CD4-positive, alpha-beta memory T cell (primary cell): ENCODE results near the gene NELFE. TPM values are rescaled to one million over a fixed set of nuclear protein-coding genes. Genes with fewer than 3 reads are reported as not detected.
"Not testable (repeated sequence)": the region's sequence is repeated elsewhere in the genome, so short reads cannot be mapped to it uniquely, and the experiment has no call there.

Experiments used
- CTCF ChIA-PET: fragments of 350-600 bp; sonication (Branson Sonifier 250); formaldehyde crosslinking; loops from one replicate; lab custom pipeline; 2021; ENCODE audit warnings: inconsistent platforms; ENCODE audit not compliant: partially characterized antibody; lab: Charles Lee
- POLR2A ChIA-PET: fragments of 350-600 bp; sonication (Branson Sonifier 250); formaldehyde crosslinking; loops from one replicate; lab custom pipeline; 2021; ENCODE audit not compliant: partially characterized antibody; lab: Charles Lee
- DNase-seq, 5 donors: peaks; one replicate each; pipeline versions ENCODE4 v3.0.0 to v3.0.0-alpha.2; 2020 to 2022; ENCODE audit warnings: mixed read lengths in 1 of 5
- H3K27ac ChIP-seq: one replicate; pipeline ENCODE4 v1.7.0; 2013; ENCODE audit warnings: low read depth, low read length
- H3K27me3 ChIP-seq: 2 replicates; pipeline ENCODE4 v1.7.0; 2013; ENCODE audit warnings: mild to moderate bottlenecking, low read length, moderate library complexity; ENCODE audit not compliant: insufficient read depth
- H3K36me3 ChIP-seq: 2 replicates; pipeline ENCODE4 v1.7.0; 2013; ENCODE audit warnings: mild to moderate bottlenecking, low read length, moderate library complexity; ENCODE audit not compliant: insufficient read depth
- H3K4me1 ChIP-seq: 2 replicates; pipeline ENCODE4 v1.7.0; 2013; ENCODE audit warnings: mild to moderate bottlenecking, low read length, moderate library complexity; ENCODE audit not compliant: insufficient read depth
- H3K4me3 ChIP-seq, 2 donors: one replicate each; pipeline ENCODE4 v1.7.0; 2013; ENCODE audit warnings: low read length in 2 of 2, mild to moderate bottlenecking in 1 of 2
- H3K9me3 ChIP-seq, 2 donors: one replicate each; pipeline ENCODE4 v1.7.0; 2013; ENCODE audit warnings: low read length in 2 of 2, control low read depth in 1 of 2; ENCODE audit not compliant: control insufficient read depth in 1 of 2
- H3K27ac Mint-ChIP-seq, 7 donors: one replicate each; pipeline ENCODE4 v1.8.0; 2020 to 2021; ENCODE audit warnings: mixed read lengths in 7 of 7, mild to moderate bottlenecking in 6 of 7, inconsistent platforms in 3 of 7, moderate library complexity in 3 of 7
- H3K27me3 Mint-ChIP-seq, 2 donors: one replicate each; pipeline ENCODE4 v1.8.0; 2020 to 2021; ENCODE audit warnings: mixed read lengths in 2 of 2
- H3K36me3 Mint-ChIP-seq, 2 donors: one replicate each; pipeline ENCODE4 v1.8.0; 2020 to 2021; ENCODE audit warnings: mixed read lengths in 2 of 2, inconsistent platforms in 1 of 2, mild to moderate bottlenecking in 1 of 2
- H3K4me1 Mint-ChIP-seq, 4 donors: one replicate each; pipeline ENCODE4 v1.8.0; 2020 to 2021; ENCODE audit warnings: mixed read lengths in 4 of 4, mild to moderate bottlenecking in 1 of 4
- H3K4me3 Mint-ChIP-seq, 8 donors: one replicate each; pipeline ENCODE4 v1.8.0; 2020 to 2021; ENCODE audit warnings: mixed read lengths in 8 of 8, mild to moderate bottlenecking in 7 of 8, moderate library complexity in 6 of 8, inconsistent platforms in 3 of 8
- H3K9me3 Mint-ChIP-seq, 8 donors: one replicate each; pipeline ENCODE4 v1.8.0; 2020 to 2021; ENCODE audit warnings: mixed read lengths in 8 of 8, mild to moderate bottlenecking in 5 of 8, inconsistent platforms in 3 of 8, moderate library complexity in 1 of 8
- intact Hi-C: fragments of 100-400 bp; cut with micrococcal nuclease; formaldehyde crosslinking; loops from one replicate; pipeline ENCODE4 v1.15.1; 2023
- polyA plus RNA-seq, 2 donors: library from polyadenylated mRNA; unstranded; fragments of 300-500 nt; fragmentation: Illumina TruSeq; gene quantifications; one replicate each; pipeline ENCODE4 v1.2.3, GENCODE V29; 2021
- total RNA-seq, 2 experiments: library from RNA; stranded (reverse); gene quantifications; one replicate each; pipeline ENCODE4 v1.2.3, GENCODE V29; 2021

NELFE gene
- total and polyA plus RNA-seq, 4 experiments from 2014 or later: 45.8 to 78.5 (median 58.0) TPM

GRCh38 chr6:31933537-31933936 is 25.2 kb downstream of the NELFE start:
- ChIA-PET CTCF (no interaction called here), POLR2A (no interaction called here)
- no peaks in the 10 kb centered on the region for H3K27me3 ChIP-seq
- H3K4me3 ChIP-seq: no peak overlapping the region
- Mint-ChIP-seq H3K9me3 (no peaks in the 10 kb centered on the region), H3K27ac (peak overlapping the region in 1 of 7 donors; percentile 42), H3K36me3 (no peaks in the 10 kb centered on the region), H3K27me3 (peaks cover 0 to 3% of the 10 kb centered on the region in 2 donors), H3K4me1 (no peaks in the 10 kb centered on the region), H3K4me3 (no peak overlapping the region)
- no peaks in the 10 kb centered on the region for H3K36me3 ChIP-seq
- H3K4me1 ChIP-seq: no peaks in the 10 kb centered on the region
- intact Hi-C loops: no loop called here
- H3K27ac ChIP-seq: no peak overlapping the region
- no peak for DNase-seq
- H3K9me3 ChIP-seq: no peaks in the 10 kb centered on the region

DNA sequence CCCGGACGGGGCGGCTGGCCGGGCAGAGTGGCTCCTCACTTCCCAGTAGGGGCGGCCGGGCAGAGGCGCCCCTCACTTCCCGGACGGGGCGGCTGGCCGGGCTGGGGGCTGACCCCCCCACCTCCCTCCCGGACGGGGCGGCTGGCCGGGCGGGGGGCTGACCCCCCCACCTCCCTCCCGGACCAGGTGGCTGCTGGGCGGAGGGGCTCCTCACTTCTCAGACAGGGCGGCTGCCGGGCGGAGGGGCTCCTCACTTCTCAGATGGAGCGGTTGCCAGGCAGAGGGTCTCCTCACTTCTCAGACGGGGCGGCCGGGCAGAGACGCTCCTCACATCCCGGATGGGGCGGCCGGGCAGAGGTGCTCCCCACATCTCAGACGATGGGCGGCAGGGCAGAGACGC is 26.6 kb downstream of the NELFE start:
- H3K27me3 Mint-ChIP-seq, H3K4me1 Mint-ChIP-seq, H3K36me3 Mint-ChIP-seq, intact Hi-C loops, H3K4me1 ChIP-seq, CTCF ChIA-PET, H3K27me3 ChIP-seq, H3K9me3 Mint-ChIP-seq, H3K27ac ChIP-seq, POLR2A ChIA-PET, DNase-seq, H3K4me3 Mint-ChIP-seq, H3K9me3 ChIP-seq, H3K36me3 ChIP-seq, H3K27ac Mint-ChIP-seq, H3K4me3 ChIP-seq: not testable (repeated sequence)

GRCh38 chr6:31930962-31931361 is 27.8 kb downstream of the NELFE start:
- peaks cover 0 to 3% of the 10 kb centered on the region in 2 donors for H3K27me3 Mint-ChIP-seq
- DNase-seq: no peak
- no peaks in the 10 kb centered on the region for H3K36me3 ChIP-seq
- H3K27ac Mint-ChIP-seq: peak overlapping the region in 1 of 7 donors; percentile 63
- no peaks in the 10 kb centered on the region for H3K4me1 ChIP-seq
- no peaks in the 10 kb centered on the region for H3K9me3 ChIP-seq
- no peaks in the 10 kb centered on the region for H3K4me1 Mint-ChIP-seq
- H3K4me3 ChIP-seq: no peak overlapping the region
- intact Hi-C loops: no loop called here
- H3K27ac ChIP-seq: no peak overlapping the region
- H3K36me3 Mint-ChIP-seq: no peaks in the 10 kb centered on the region
- no peaks in the 10 kb centered on the region for H3K9me3 Mint-ChIP-seq
- CTCF ChIA-PET: no interaction called here
- POLR2A ChIA-PET: no interaction called here
- no peaks in the 10 kb centered on the region for H3K27me3 ChIP-seq
- H3K4me3 Mint-ChIP-seq: no peak overlapping the region

DNA sequence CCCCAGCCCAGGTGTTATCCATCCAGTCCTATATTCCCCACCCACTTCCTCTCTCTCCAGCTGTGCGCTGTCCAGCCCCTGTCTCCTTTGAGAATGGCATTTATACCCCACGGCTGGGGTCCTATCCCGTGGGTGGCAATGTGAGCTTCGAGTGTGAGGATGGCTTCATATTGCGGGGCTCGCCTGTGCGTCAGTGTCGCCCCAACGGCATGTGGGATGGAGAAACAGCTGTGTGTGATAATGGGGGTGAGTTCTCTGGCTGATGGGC is 30.2 kb downstream of the NELFE start:
- ChIA-PET CTCF (no interaction called here), POLR2A (no interaction called here)
- Mint-ChIP-seq H3K36me3 (no peaks in the 10 kb centered on the region), H3K4me3 (no peak overlapping the region), H3K27me3 (peaks cover 0 to 1% of the 10 kb centered on the region in 2 donors), H3K27ac (no peak overlapping the region), H3K4me1 (no peaks in the 10 kb centered on the region), H3K9me3 (no peaks in the 10 kb centered on the region)
- intact Hi-C loops: no loop called here
- no peak for DNase-seq
- no peaks in the 10 kb centered on the region for H3K27me3 ChIP-seq
- H3K4me1 ChIP-seq: no peaks in the 10 kb centered on the region
- no peaks in the 10 kb centered on the region for H3K9me3 ChIP-seq
- no peak overlapping the region for H3K27ac ChIP-seq
- H3K4me3 ChIP-seq: no peak overlapping the region
- no peaks in the 10 kb centered on the region for H3K36me3 ChIP-seq

- Mint-ChIP-seq H3K36me3 (no peaks in the 10 kb centered on the region), H3K27me3 (peaks cover 0 to 1% of the 10 kb centered on the region in 2 donors), H3K9me3 (no peaks in the 10 kb centered on the region), H3K4me3 (no peak overlapping the region), H3K27ac (no peak overlapping the region), H3K4me1 (no peaks in the 10 kb centered on the region)
- H3K36me3 ChIP-seq: no peaks in the 10 kb centered on the region
- ChIA-PET POLR2A (no interaction called here), CTCF (no interaction called here)
- H3K27me3 ChIP-seq: no peaks in the 10 kb centered on the region
- no peak for DNase-seq
- no peaks in the 10 kb centered on the region for H3K4me1 ChIP-seq
- intact Hi-C loops: no loop called here
- no peak overlapping the region for H3K27ac ChIP-seq
- H3K9me3 ChIP-seq: no peaks in the 10 kb centered on the region
- H3K4me3 ChIP-seq: no peak overlapping the region
Observed at GRCh38 chr6:31927863-31928671, 30.7 kb downstream of the NELFE start.

DNA sequence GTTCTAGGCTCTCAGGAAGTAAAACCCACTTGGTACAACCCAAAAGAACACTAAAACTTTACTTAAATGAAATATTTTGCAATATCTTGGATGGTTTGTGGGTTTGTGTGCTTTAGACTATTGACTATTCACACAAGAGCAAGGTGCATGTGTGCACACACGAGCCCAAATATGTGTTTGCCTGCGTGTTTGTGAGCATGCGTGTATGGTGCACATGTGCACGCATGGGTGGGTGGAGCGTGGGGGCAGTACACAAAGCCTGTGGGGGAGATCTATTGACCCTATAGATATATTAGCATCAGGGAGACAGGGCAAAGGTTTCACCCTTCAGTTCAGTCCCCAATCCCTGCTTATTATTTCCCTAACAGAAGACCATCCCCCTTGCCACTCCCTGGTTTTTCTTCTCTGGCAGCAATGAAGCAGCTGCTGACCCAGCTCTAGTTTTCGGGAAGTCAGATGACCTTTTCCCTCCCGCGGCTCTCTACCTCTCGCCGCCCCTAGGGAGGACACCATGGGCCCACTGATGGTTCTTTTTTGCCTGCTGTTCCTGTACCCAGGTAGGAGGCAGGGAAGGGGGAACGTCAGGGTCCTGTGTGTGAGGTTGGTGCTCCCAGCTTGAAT is 31.4 kb downstream of the NELFE start, which contains the start of gene C2:
C2 (plus strand) TSS at position 476 of the 621 bp plus-strand sequence; CDS start at position 512, 36 bp downstream.
- H3K4me3 Mint-ChIP-seq: no peak within 1 kb of the TSS
- Histone ChIP-seq H3K4me3 (no peak within 1 kb of the TSS), H3K27ac (no peak within 1 kb of the TSS), H3K4me1 (no peaks in the 10 kb centered on the region), H3K36me3 (no peaks in the 10 kb centered on the region), H3K27me3 (no peaks in the 10 kb centered on the region), H3K9me3 (no peaks in the 10 kb centered on the region)
- no peak within 1 kb of the TSS for H3K27ac Mint-ChIP-seq
- intact Hi-C loops: no loop called here
- ChIA-PET POLR2A (no interaction called here), CTCF (no interaction called here)
- H3K36me3 Mint-ChIP-seq: no peaks in the 10 kb centered on the region
- H3K27me3 Mint-ChIP-seq: peaks cover 0 to 1% of the 10 kb centered on the region in 2 donors
- H3K9me3 Mint-ChIP-seq: no peaks in the 10 kb centered on the region
- no peaks in the 10 kb centered on the region for H3K4me1 Mint-ChIP-seq
- DNase-seq: no peak

DNA sequence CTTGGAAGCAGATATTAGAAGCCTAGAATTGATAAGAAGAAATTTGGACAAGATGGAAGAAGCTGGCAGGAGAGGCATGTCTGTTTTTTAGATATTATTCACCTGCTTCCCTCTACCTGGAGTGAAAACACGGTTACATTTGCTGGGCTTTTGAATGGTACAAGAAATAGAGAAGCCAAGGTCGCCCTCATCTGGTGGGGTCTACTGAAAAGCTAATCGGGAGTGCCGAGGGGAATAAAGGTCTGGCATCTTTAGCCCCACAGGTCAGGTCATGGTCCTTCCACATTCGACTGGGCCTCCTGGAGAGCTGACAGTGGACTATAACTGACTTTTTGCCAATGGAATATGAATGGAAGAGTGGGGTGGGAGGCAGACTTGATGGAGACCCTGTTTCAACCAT is 35.8 kb downstream of the NELFE start:
- peak in 1 of 5 donors; percentile 19 for DNase-seq
- Histone ChIP-seq H3K4me3 (no peak overlapping the region), H3K27me3 (no peaks in the 10 kb centered on the region), H3K36me3 (no peaks in the 10 kb centered on the region), H3K9me3 (no peaks in the 10 kb centered on the region), H3K27ac (no peak overlapping the region), H3K4me1 (no peaks in the 10 kb centered on the region)
- no peak overlapping the region for H3K4me3 Mint-ChIP-seq
- no peaks in the 10 kb centered on the region for H3K27me3 Mint-ChIP-seq
- no peaks in the 10 kb centered on the region for H3K4me1 Mint-ChIP-seq
- no peaks in the 10 kb centered on the region for H3K36me3 Mint-ChIP-seq
- intact Hi-C loops: no loop called here
- H3K9me3 Mint-ChIP-seq: no peaks in the 10 kb centered on the region
- H3K27ac Mint-ChIP-seq: peak overlapping the region in 1 of 7 donors; percentile 7
- ChIA-PET CTCF (interaction anchor here (1.3 to 1.5 kb wide), 2 partner anchors 33 to 193 kb away, joined by 3 to 4 read pairs; no protein-coding TSS in a partner anchor), POLR2A (no interaction called here)
